SK-N-MC (cell line): ENCODE data around the gene ASIC2.
"Not testable (repeated sequence)": the region's sequence is repeated elsewhere in the genome, so short reads cannot be mapped to it uniquely, and the experiment has no call there.

Experiments used
- DNase-seq: peaks from one replicate; pipeline ENCODE4 v3.0.0-alpha.2; 2011; ENCODE audit warnings: low read depth, low spot score
- H3K27ac ChIP-seq: fragments of 200-600 bp; sonication (generic); 2 replicates; pipeline ENCODE4 v1.5.1; 2016; ENCODE audit warnings: mixed run types
- H3K36me3 ChIP-seq: fragments of 200-600 bp; sonication (generic); 2 replicates; pipeline ENCODE4 v1.6.1; 2017; ENCODE audit warnings: antibody characterized with exemption, low read length, mixed read lengths; ENCODE audit not compliant: insufficient read depth
- H3K4me3 ChIP-seq: fragments of 200-600 bp; sonication (generic); 2 replicates; pipeline ENCODE4 v1.5.1; 2016
- H3K9ac ChIP-seq: fragments of 200-600 bp; sonication (generic); 2 replicates; pipeline ENCODE4 v1.8.0; 2017; ENCODE audit warnings: mixed run types, mixed read lengths; ENCODE audit not compliant: insufficient read length
- H3K9me3 ChIP-seq: fragments of 200-600 bp; sonication (generic); 2 replicates; pipeline ENCODE4 v1.6.1; 2017; ENCODE audit warnings: low read depth, mild to moderate bottlenecking, antibody characterized with exemption, low read length, moderate library complexity, mixed read lengths
- EZH2 ChIP-seq: fragments of 200-600 bp; sonication (generic); IDR thresholded peaks from one replicate; pipeline ENCODE4 v1.6.1; 2017; ENCODE audit warnings: antibody characterized with exemption
- FOXP2 ChIP-seq: optimal IDR thresholded peaks from 2 replicates; pipeline ENCODE3; 2011; ENCODE audit warnings: mild to moderate bottlenecking, moderate library complexity; ENCODE audit not compliant: insufficient read depth; ENCODE audit errors: extremely low read length, control extremely low read depth
- POLR2AphosphoS5 ChIP-seq: IDR thresholded peaks from 2 replicates; pipeline ENCODE4 v1.6.1; 2012; ENCODE audit warnings: mild to moderate bottlenecking, low read depth, low read length, borderline replicate concordance

The ASIC2 gene

GRCh38 chr17:32976605-32977004 is 316.5 kb downstream of the ASIC2 start:
- no peak for DNase-seq
- H3K27ac ChIP-seq, result no peak overlapping the region
- H3K9ac ChIP-seq, result no peak overlapping the region
- H3K4me3 ChIP-seq, result no peak overlapping the region
- no peaks in the 10 kb centered on the region for H3K9me3 ChIP-seq
- no peaks in the 10 kb centered on the region for H3K36me3 ChIP-seq
- no peak for TF ChIP-seq EZH2
- no peak for TF ChIP-seq POLR2AphosphoS5
- TF ChIP-seq FOXP2, result no peak

- no peak for DNase-seq
- no peak overlapping the region for H3K9ac ChIP-seq
- H3K27ac ChIP-seq, result no peak overlapping the region
- no peak for TF ChIP-seq EZH2
- no peak for TF ChIP-seq FOXP2
- no peak for TF ChIP-seq POLR2AphosphoS5
- no peaks in the 10 kb centered on the region for H3K9me3 ChIP-seq
- H3K36me3 ChIP-seq, result no peaks in the 10 kb centered on the region
- no peak overlapping the region for H3K4me3 ChIP-seq
These were observed 317.0 kb downstream of the ASIC2 start for GRCh38 chr17:32976131-32976530.

GRCh38 chr17:32971171-32971570 is 321.9 kb downstream of the ASIC2 start:
- no peak overlapping the region for H3K9ac ChIP-seq
- no peak overlapping the region for H3K27ac ChIP-seq

GRCh38 chr17:32970281-32970680 is 322.8 kb downstream of the ASIC2 start:
- H3K9ac ChIP-seq, result no peak overlapping the region
- TF ChIP-seq FOXP2 (no peak), POLR2AphosphoS5 (no peak), EZH2 (no peak)
- no peaks in the 10 kb centered on the region for H3K36me3 ChIP-seq
- DNase-seq, result no peak
- H3K4me3 ChIP-seq, result no peak overlapping the region
- H3K9me3 ChIP-seq, result no peaks in the 10 kb centered on the region
- H3K27ac ChIP-seq, result no peak overlapping the region

More at GRCh38 chr17:32971171-32971570, 321.9 kb downstream of the ASIC2 start:
- no peak for TF ChIP-seq EZH2
- no peak for TF ChIP-seq FOXP2
- TF ChIP-seq POLR2AphosphoS5, result no peak
- DNase-seq, result no peak
- Histone ChIP-seq H3K36me3 (no peaks in the 10 kb centered on the region), H3K9me3 (no peaks in the 10 kb centered on the region), H3K4me3 (no peak overlapping the region)

GRCh38 chr17:32969231-32969630 is 323.9 kb downstream of the ASIC2 start:
- H3K36me3 ChIP-seq, DNase-seq, H3K9me3 ChIP-seq, H3K4me3 ChIP-seq, H3K9ac ChIP-seq, H3K27ac ChIP-seq: not testable (repeated sequence)

GRCh38 chr17:32964541-32964940 is 328.6 kb downstream of the ASIC2 start:
- H3K36me3 ChIP-seq, result no peaks in the 10 kb centered on the region
- H3K9me3 ChIP-seq, result no peaks in the 10 kb centered on the region
- H3K27ac ChIP-seq, result no peak overlapping the region
- no peak overlapping the region for H3K4me3 ChIP-seq
- DNase-seq, result no peak
- no peak overlapping the region for H3K9ac ChIP-seq
- TF ChIP-seq FOXP2, result no peak
- no peak for TF ChIP-seq POLR2AphosphoS5
- no peak for TF ChIP-seq EZH2
